Stimulated activated CD4-positive, alpha-beta T cell treated with anti-CD3 and anti-CD28 coated beads, TNF-alpha, amount 100 ng/mL, for 24 hours (primary cell): ENCODE data around the gene PALM3.
A peak's percentile ranks its signal among the peaks of the same experiment; 100 is the strongest.
"Not testable (repeated sequence)": the region's sequence is repeated elsewhere in the genome, so short reads cannot be mapped to it uniquely, and the experiment has no call there.

ENCODE experiments used
- DNase-seq, 3 experiments: peaks; one replicate each; pipeline ENCODE4 v3.0.0-alpha.2; 2020; ENCODE audit warnings: low read depth in 3 of 3

The PALM3 gene

GRCh38 chr19:14059652-14060155 lies 2.2 kb downstream of the PALM3 start:
- no peak for DNase-seq

- peak in 1 of 3 experiments; percentile 54 for DNase-seq
Measured at GRCh38 chr19:14059093-14059480, 2.8 kb downstream of the PALM3 start.

GRCh38 chr19:14058182-14059092 lies 3.4 kb downstream of the PALM3 start:
- DNase-seq = no peak

GRCh38 chr19:14056741-14057356 lies 5.0 kb downstream of the PALM3 start:
- DNase-seq = no peak

GRCh38 chr19:14056069-14056666 lies 5.7 kb downstream of the PALM3 start:
- DNase-seq = no peak

GRCh38 chr19:14055396-14055795 lies 6.5 kb downstream of the PALM3 start:
- no peak for DNase-seq

- DNase-seq = no peak
Measured at GRCh38 chr19:14054721-14055120, 7.2 kb downstream of the PALM3 start.

GRCh38 chr19:14054099-14054498 lies 7.8 kb downstream of the PALM3 start:
- no peak for DNase-seq

GRCh38 chr19:14053500-14053899 lies 8.4 kb downstream of the PALM3 start:
- no peak for DNase-seq

- DNase-seq = no peak
Measured at GRCh38 chr19:14053032-14053431, 8.8 kb downstream of the PALM3 start.

- no peak for DNase-seq
Measured at GRCh38 chr19:14052470-14052869, 9.4 kb downstream of the PALM3 start.

- no peak for DNase-seq
Measured at GRCh38 chr19:14051980-14052379, 9.9 kb downstream of the PALM3 start.

GRCh38 chr19:14050961-14051360 lies 10.9 kb downstream of the PALM3 start:
- DNase-seq = not testable (repeated sequence)

GRCh38 chr19:14050512-14050911 lies 11.4 kb downstream of the PALM3 start:
- no peak for DNase-seq

GRCh38 chr19:14048443-14049153 lies 13.3 kb downstream of the PALM3 start:
- peak; percentile 60 to 79 (median 63) for DNase-seq

- DNase-seq = not testable (repeated sequence)
Measured at GRCh38 chr19:14047866-14048265, 14.0 kb downstream of the PALM3 start.

- not testable (repeated sequence) for DNase-seq
Measured at GRCh38 chr19:14042659-14043608, 18.9 kb downstream of the PALM3 start.

- no peak for DNase-seq
Measured at GRCh38 chr19:14039181-14039580, 22.7 kb downstream of the PALM3 start.

GRCh38 chr19:14035706-14036105 lies 26.2 kb downstream of the PALM3 start:
- DNase-seq = no peak

GRCh38 chr19:14035159-14035558 lies 26.7 kb downstream of the PALM3 start:
- not testable (repeated sequence) for DNase-seq

GRCh38 chr19:14033946-14034345 lies 27.9 kb downstream of the PALM3 start:
- no peak for DNase-seq
